Heart left ventricle (tissue), 16 donors: ENCODE data around the gene PRMT7. TPM values are rescaled to one million over a fixed set of nuclear protein-coding genes. Genes with fewer than 3 reads are reported as not detected.

ENCODE experiments used
- ATAC-seq, 4 donors: fragments of 200-7000 bp; cut with Tn5 transposase; one replicate each; pipeline ENCODE4 v1.9.1; 2020 to 2022; ENCODE audit warnings: moderate library complexity in 4 of 4, mild to moderate bottlenecking in 3 of 4, moderate number of reproducible peaks in 1 of 4
- DNase-seq, 5 donors: peaks; one replicate each; pipeline ENCODE4 v3.0.0-alpha.2; 2020
- H3K27ac ChIP-seq, 12 donors: fragments of 200-600 bp; sonication (generic) in 4 of 12; one replicate each; pipeline versions ENCODE4 v1.5.0 to v1.8.0; 2016 to 2022; ENCODE audit warnings: mild to moderate bottlenecking in 2 of 12
- H3K27me3 ChIP-seq, 9 donors: fragments of 200-600 bp; sonication (generic) in 2 of 9; one replicate each; pipeline versions ENCODE4 v1.5.1 to v1.8.0; 2016 to 2022; ENCODE audit warnings: mild to moderate bottlenecking in 3 of 9
- H3K36me3 ChIP-seq, 9 donors: fragments of 200-600 bp; sonication (generic) in 2 of 9; one replicate each; pipeline versions ENCODE4 v1.5.0 to v1.8.0; 2018 to 2022; ENCODE audit warnings: mild to moderate bottlenecking in 2 of 9
- H3K4me1 ChIP-seq, 12 donors: fragments of 200-600 bp; sonication (generic) in 4 of 12; one replicate each; pipeline versions ENCODE4 v1.5.0 to v1.8.0; 2016 to 2022; ENCODE audit warnings: mild to moderate bottlenecking in 3 of 12
- H3K4me3 ChIP-seq, 12 donors: fragments of 200-600 bp; sonication (generic) in 4 of 12; one replicate each; pipeline versions ENCODE4 v1.5.0 to v1.8.0; 2017 to 2022; ENCODE audit warnings: mild to moderate bottlenecking in 9 of 12, moderate library complexity in 4 of 12
- H3K9me3 ChIP-seq, 12 donors: fragments of 200-600 bp; sonication (generic) in 4 of 12; one replicate each; pipeline versions ENCODE4 v1.5.0 to v1.8.0; 2016 to 2022; ENCODE audit warnings: mild to moderate bottlenecking in 1 of 12
- POLR2A ChIP-seq, 2 donors: fragments of 450-650 bp; IDR thresholded peaks; one replicate each; pipeline ENCODE4 v1.6.1; 2017; ENCODE audit warnings: antibody characterized with exemption in 2 of 2, mild to moderate bottlenecking in 2 of 2, moderate library complexity in 2 of 2
- WGBS, 4 donors: extraction: QIAGEN DNeasy Blood & Tissue Kit in 2 of 4; methylation state at CpG; one replicate each; pipeline versions ENCODE4 v1.1.5 to v1.1.7; 2013 to 2018; 5-methylcytosine and 5-hydroxymethylcytosine counted together
- intact Hi-C, 10 donors: fragments of 100-400 bp; cut with DNase I; formaldehyde crosslinking; loops; one replicate each; pipeline versions ENCODE4 v1.11.1 to v1.14.2; 2022
- polyA plus RNA-seq, 2 donors: library from polyadenylated mRNA; stranded (reverse); fragments of 200-250 nt; gene quantifications; one replicate each; pipeline ENCODE4 v1.2.3, GENCODE V29; 2013
- total RNA-seq, 9 donors: library from RNA; depleted of rRNA in 2 of 9; stranded (reverse); fragments of >200 nt in 2 of 9; fragmentation: NEBNext Ultra II Directional in 3 of 9; extraction: Animal tissue kit (Norgen Biotek cat#: 25700) in 3 of 9; gene quantifications; one replicate each; pipeline versions ENCODE4 v1.1.0 to v1.2.4, GENCODE V29; 2016 to 2023
- TF ChIP-seq, protein P1 (sequence below), 12 donors: fragments of 200-600 bp; sonication (generic) in 4 of 12; IDR thresholded peaks; one replicate each; pipeline versions ENCODE4 v1.5.0 to v1.8.0; 2018 to 2022; ENCODE audit warnings: antibody characterized with exemption in 12 of 12, mild to moderate bottlenecking in 5 of 12
- donor health status: ischemic (EF 13 %, LVEDD 7.1; RV severe dilation, severe dysfunction).
- donor health status: healthy with polysubstance abuse.
- donor health status: DM: no; HTN: yes; CAD: no.
- donor health status: DM: no; HTN: no; CAD: no.
- donor health status: ischemic (EF 25% LVEDD 6.9; RV normal size, moderate dysfunction).
- donor health status: ischemic (EF 25% LVEDD 5.7; RV mildly dilated, moderate dysfunction).
- donor health status: healthy.
- donor health status: DM: yes; HTN: yes; CAD: no.
- donor health status: ischemic (EF 35%, LVEDD 5.7; RV mildly dilated, moderate dysfunction).
- donor health status: nonischemic (EF 11% LVEDD 7.7; RV severe dilation, severe dysfunction).
- donor health status: DM: yes; HTN: yes; CAD: no.
- donor health status: PGD.
- donor health status: ischemic (EF 29% LVEDD 5.4; RV normal size, mild dysfunction).
- donor health status: nonischemic (EF 23%, LVEDD 6.1; RV moderate dilation, normal function).

The PRMT7 gene
- total and polyA plus RNA-seq, 11 donors, result 21.0 to 37.4 (median 30.7) TPM

DNA sequence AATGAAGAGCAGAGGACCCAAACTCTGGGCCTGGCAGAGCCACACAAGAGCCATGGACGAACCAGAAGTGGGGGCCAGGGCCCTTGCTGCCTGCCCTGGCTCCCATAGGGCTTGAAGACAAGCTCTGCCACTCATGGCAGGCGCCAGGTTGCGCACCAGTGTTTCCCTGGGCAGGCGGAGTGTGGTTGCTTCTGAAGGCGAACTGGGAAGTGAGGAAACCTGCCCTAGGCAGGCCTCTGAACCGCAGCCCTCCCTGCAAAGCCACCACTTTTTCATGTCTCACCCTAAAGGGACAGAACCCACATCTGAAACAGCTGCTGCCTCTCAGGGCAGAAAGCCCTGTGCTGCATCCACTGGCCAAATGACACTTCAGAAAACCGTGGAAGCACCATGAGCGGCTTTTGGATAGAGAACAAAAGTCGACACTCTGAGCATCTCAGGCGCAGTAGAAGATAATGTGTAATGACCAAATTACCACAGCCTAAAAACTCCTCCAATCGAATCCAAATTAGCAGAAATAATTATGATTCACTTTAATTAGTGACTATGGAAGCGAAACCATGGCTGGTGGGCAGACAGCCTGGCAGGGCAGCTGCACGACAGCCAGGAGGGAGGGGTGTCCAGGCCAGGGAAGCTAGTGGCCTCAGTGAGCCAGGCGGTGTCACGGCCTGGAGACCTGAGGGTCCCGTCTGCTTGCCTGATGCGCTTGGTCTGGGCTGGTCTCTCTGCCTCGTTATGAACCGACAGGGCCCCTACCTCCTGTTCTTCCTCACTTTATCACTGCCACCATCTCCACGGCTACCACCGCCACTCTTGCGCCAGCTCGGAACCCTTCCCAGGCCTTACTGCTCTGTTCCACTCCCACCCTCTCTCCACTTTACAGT, 59.1 kb downstream of the PRMT7 start:
- Histone ChIP-seq H3K27ac (no peak overlapping the region), H3K27me3 (peaks cover 0 to 18% (median 0%) of the 10 kb centered on the region in 9 donors), H3K9me3 (no peaks in the 10 kb centered on the region), H3K4me1 (peaks cover 0 to 23% (median 0%) of the 10 kb centered on the region in 12 donors), H3K36me3 (no peaks in the 10 kb centered on the region), H3K4me3 (no peak overlapping the region)
- DNase-seq (peak in 2 of 5 donors; percentile 18 to 37), ATAC-seq (no peak)
- WGBS, 4 donors, result 80 to 88% (median 84%) methylated on average over 22 to 23 of the region's 23 CpGs
- TF ChIP-seq POLR2A (IDR thresholded peaks at IDR 0.05), result no peak
- TF ChIP-seq, protein P1, sequence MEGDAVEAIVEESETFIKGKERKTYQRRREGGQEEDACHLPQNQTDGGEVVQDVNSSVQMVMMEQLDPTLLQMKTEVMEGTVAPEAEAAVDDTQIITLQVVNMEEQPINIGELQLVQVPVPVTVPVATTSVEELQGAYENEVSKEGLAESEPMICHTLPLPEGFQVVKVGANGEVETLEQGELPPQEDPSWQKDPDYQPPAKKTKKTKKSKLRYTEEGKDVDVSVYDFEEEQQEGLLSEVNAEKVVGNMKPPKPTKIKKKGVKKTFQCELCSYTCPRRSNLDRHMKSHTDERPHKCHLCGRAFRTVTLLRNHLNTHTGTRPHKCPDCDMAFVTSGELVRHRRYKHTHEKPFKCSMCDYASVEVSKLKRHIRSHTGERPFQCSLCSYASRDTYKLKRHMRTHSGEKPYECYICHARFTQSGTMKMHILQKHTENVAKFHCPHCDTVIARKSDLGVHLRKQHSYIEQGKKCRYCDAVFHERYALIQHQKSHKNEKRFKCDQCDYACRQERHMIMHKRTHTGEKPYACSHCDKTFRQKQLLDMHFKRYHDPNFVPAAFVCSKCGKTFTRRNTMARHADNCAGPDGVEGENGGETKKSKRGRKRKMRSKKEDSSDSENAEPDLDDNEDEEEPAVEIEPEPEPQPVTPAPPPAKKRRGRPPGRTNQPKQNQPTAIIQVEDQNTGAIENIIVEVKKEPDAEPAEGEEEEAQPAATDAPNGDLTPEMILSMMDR (IDR thresholded peaks at IDR 0.05), result no peak
- intact Hi-C loops, result loop anchor here in 1 of 10 donors (10.0 kb wide), 1 partner anchor 145 kb away; no protein-coding TSS in a partner anchor

DNA sequence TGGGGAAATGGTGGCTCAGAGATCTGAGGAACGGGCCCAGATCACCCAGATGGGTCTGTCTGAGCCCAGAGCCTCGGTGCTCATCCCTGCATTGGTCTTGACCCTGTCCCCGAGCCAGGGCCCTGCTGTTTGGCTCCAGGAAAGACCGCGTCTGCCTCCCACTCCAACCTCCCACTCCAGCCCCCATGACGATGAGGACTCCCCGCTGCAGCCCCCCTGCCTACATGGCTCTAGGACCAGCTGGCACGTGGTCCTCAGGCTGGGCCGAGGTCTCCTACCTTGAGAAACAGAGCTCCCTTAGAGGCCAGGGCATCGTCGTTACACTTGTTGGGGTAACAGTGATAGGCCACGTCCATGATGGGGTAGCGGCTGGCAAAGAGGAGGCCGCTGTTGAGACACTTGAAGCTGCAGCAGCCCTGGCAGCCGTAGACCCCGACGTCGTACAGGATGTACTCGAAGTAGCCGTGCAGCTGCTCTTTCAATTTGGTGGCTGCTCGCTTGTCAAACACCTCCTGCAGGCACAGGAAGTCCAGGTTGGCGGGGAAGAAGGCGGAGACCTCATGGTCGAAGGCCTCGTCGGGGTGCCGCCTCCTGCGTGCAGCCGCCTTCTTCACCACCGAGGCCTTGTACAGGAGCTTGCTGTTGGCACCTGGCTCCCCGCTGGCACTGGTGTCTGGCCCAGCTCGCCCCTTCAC, 59.9 kb downstream of the PRMT7 start:
- peaks cover 0 to 23% (median 0%) of the 10 kb centered on the region in 12 donors for H3K4me1 ChIP-seq
- DNase-seq (peak in 2 of 5 donors; percentile 22 to 50), ATAC-seq (no peak)
- no peak overlapping the region for H3K27ac ChIP-seq
- no peaks in the 10 kb centered on the region for H3K36me3 ChIP-seq
- TF ChIP-seq, protein P1 (IDR thresholded peaks at IDR 0.05), result no peak
- no peak for TF ChIP-seq POLR2A (IDR thresholded peaks at IDR 0.05)
- intact Hi-C loops, result no loop called here
- no peaks in the 10 kb centered on the region for H3K9me3 ChIP-seq
- peaks cover 0 to 16% (median 0%) of the 10 kb centered on the region in 9 donors for H3K27me3 ChIP-seq
- WGBS, 4 donors, result 70 to 88% (median 80%) methylated on average over 22 to 32 of the region's 32 CpGs
- H3K4me3 ChIP-seq, result no peak overlapping the region

DNA sequence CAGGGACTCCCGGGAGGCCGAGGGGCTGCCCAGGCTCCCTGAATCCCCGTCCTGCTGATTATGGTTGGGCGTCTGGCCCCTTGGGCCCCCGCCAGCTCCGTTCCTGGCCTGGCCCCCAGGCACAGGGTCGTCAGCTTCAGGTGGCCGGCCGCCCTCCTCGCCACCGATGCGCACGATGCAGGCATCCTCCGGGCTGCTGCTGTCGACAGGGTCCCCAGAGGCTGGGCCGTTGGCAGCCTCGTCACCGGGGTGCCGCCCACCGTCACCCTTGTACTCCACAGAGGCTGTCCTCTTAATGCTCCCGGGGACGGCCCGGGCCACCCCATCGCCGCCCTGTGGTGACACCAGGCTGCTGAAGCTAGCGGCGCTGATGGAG, 60.4 kb downstream of the PRMT7 start:
- DNase-seq, result peak in 1 of 5 donors; percentile 54
- Histone ChIP-seq H3K27me3 (peaks cover 0 to 11% (median 0%) of the 10 kb centered on the region in 9 donors), H3K4me1 (peaks cover 0 to 23% (median 0%) of the 10 kb centered on the region in 12 donors), H3K4me3 (no peak overlapping the region), H3K9me3 (no peaks in the 10 kb centered on the region), H3K36me3 (no peaks in the 10 kb centered on the region), H3K27ac (no peak overlapping the region)
- intact Hi-C loops, result no loop called here
- ATAC-seq, result no peak
- TF ChIP-seq, protein P1 (IDR thresholded peaks at IDR 0.05), result no peak
- TF ChIP-seq POLR2A (IDR thresholded peaks at IDR 0.05), result no peak
- WGBS, 4 donors, result 88 to 96% (median 89%) methylated on average over 17 to 27 of the region's 27 CpGs
